ENCODE data around the gene CST11. TPM values are rescaled to one million over a fixed set of nuclear protein-coding genes. Genes with fewer than 3 reads are reported as not detected.
"Not testable (repeated sequence)": the region's sequence is repeated elsewhere in the genome, so short reads cannot be mapped to it uniquely, and the experiment has no call there.

Gene CST11
- total and polyA plus RNA-seq, 2 experiments from 2014 or later: not detected

DNA sequence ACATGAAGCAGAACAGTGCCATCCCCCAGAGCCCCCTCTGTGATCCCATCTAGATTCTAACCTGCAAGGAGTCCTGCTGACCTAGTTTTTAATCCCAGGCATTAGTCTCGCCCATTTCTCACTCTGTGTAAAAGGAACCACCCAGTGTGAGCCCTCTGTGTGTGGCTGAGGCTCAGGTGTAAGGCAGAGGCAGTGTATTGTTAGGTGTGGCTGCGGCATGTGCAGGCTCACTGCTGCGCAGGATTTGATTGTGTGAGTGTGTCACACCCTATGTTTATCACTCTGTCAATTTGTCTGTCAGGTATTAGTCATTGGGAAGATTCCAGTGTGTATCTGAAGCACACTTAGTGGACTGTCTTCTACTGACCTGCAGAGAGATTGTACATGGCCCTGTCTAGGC lies 24.5 kb upstream of the CST11 start:
- TF ChIP-seq, protein P1, sequence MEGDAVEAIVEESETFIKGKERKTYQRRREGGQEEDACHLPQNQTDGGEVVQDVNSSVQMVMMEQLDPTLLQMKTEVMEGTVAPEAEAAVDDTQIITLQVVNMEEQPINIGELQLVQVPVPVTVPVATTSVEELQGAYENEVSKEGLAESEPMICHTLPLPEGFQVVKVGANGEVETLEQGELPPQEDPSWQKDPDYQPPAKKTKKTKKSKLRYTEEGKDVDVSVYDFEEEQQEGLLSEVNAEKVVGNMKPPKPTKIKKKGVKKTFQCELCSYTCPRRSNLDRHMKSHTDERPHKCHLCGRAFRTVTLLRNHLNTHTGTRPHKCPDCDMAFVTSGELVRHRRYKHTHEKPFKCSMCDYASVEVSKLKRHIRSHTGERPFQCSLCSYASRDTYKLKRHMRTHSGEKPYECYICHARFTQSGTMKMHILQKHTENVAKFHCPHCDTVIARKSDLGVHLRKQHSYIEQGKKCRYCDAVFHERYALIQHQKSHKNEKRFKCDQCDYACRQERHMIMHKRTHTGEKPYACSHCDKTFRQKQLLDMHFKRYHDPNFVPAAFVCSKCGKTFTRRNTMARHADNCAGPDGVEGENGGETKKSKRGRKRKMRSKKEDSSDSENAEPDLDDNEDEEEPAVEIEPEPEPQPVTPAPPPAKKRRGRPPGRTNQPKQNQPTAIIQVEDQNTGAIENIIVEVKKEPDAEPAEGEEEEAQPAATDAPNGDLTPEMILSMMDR (IDR thresholded peaks at IDR 0.05; ENCODE audit: low read depth, low read length): no peak
- Histone ChIP-seq H3K9me3 (ENCODE audit: low read depth) (no peaks in the 10 kb centered on the region), H3K4me1 (ENCODE audit: low read depth) (no peaks in the 10 kb centered on the region)

GRCh38 chr20:23476015-23476754 lies 23.5 kb upstream of the CST11 start:
- H3K27me3 ChIP-seq: no peaks in the 10 kb centered on the region

More for the DNA sequence above, 24.5 kb upstream of the CST11 start:
- no peak overlapping the region for H3K4me3 ChIP-seq
- no peak overlapping the region for H3K27ac ChIP-seq
- H3K27me3 ChIP-seq: no peaks in the 10 kb centered on the region
- H3K36me3 ChIP-seq: no peaks in the 10 kb centered on the region
- no peak for DNase-seq (ENCODE audit: low read depth in 1 of 2, low spot score in 1 of 2)

GRCh38 chr20:23475395-23475794 lies 22.7 kb upstream of the CST11 start:
- Histone ChIP-seq H3K36me3 (no peaks in the 10 kb centered on the region), H3K9me3 (ENCODE audit: low read depth) (no peaks in the 10 kb centered on the region), H3K27me3 (no peaks in the 10 kb centered on the region), H3K4me1 (ENCODE audit: low read depth) (no peaks in the 10 kb centered on the region), H3K4me3 (no peak overlapping the region), H3K27ac (no peak overlapping the region)
- DNase-seq (ENCODE audit: low read depth in 1 of 2, low spot score in 1 of 2): no peak
- TF ChIP-seq, protein P1 (IDR thresholded peaks at IDR 0.05; ENCODE audit: low read depth, low read length): no peak

More at GRCh38 chr20:23476015-23476754, 23.5 kb upstream of the CST11 start:
- no peaks in the 10 kb centered on the region for H3K4me1 ChIP-seq (ENCODE audit: low read depth)
- no peak overlapping the region for H3K27ac ChIP-seq
- TF ChIP-seq, protein P1 (IDR thresholded peaks at IDR 0.05; ENCODE audit: low read depth, low read length): no peak
- H3K4me3 ChIP-seq: no peak overlapping the region
- no peaks in the 10 kb centered on the region for H3K9me3 ChIP-seq (ENCODE audit: low read depth)
- no peaks in the 10 kb centered on the region for H3K36me3 ChIP-seq
- DNase-seq (ENCODE audit: low read depth in 1 of 2, low spot score in 1 of 2): no peak

- H3K4me3 ChIP-seq; DNase-seq (ENCODE audit: low read depth in 1 of 2, low spot score in 1 of 2); H3K36me3 ChIP-seq; H3K4me1 ChIP-seq (ENCODE audit: low read depth); H3K27me3 ChIP-seq; H3K9me3 ChIP-seq (ENCODE audit: low read depth); H3K27ac ChIP-seq: not testable (repeated sequence)
These were observed 20.6 kb upstream of the CST11 start for GRCh38 chr20:23473293-23473692.

- not testable (repeated sequence) for H3K4me1 ChIP-seq (ENCODE audit: low read depth); DNase-seq (ENCODE audit: low read depth in 1 of 2, low spot score in 1 of 2); H3K4me3 ChIP-seq; H3K27ac ChIP-seq; H3K9me3 ChIP-seq (ENCODE audit: low read depth); H3K27me3 ChIP-seq; H3K36me3 ChIP-seq
These were observed 19.6 kb upstream of the CST11 start for GRCh38 chr20:23472306-23472705.

DNA sequence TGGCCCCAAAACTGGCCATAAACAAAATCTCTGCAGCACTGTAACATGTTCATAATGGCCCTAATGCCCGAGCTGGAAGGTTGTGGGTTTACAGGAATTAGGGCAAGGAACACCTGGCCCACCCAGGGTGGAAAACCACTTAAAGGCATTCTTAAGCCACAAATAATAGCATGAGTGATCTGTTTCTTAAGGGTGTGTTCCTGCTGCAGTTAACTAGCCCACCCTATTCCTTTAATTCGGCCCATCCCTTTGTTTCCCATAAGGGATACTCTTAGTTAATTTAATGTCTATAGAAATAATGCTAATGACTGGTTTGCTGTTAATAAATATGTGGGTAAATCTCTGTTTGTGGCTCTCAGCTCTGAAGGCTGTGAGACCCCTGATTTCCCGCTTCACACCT lies 14.3 kb upstream of the CST11 start:
- not testable (repeated sequence) for H3K9me3 ChIP-seq (ENCODE audit: low read depth); H3K27ac ChIP-seq; H3K36me3 ChIP-seq; H3K27me3 ChIP-seq; H3K4me3 ChIP-seq; H3K4me1 ChIP-seq (ENCODE audit: low read depth); DNase-seq (ENCODE audit: low read depth in 1 of 2, low spot score in 1 of 2)

- Histone ChIP-seq H3K4me1 (ENCODE audit: low read depth) (no peaks in the 10 kb centered on the region), H3K9me3 (ENCODE audit: low read depth) (no peaks in the 10 kb centered on the region), H3K27me3 (no peaks in the 10 kb centered on the region), H3K27ac (no peak overlapping the region), H3K4me3 (no peak overlapping the region), H3K36me3 (no peaks in the 10 kb centered on the region)
- no peak for DNase-seq (ENCODE audit: low read depth in 1 of 2, low spot score in 1 of 2)
- TF ChIP-seq, protein P1 (IDR thresholded peaks at IDR 0.05; ENCODE audit: low read depth, low read length): no peak
These were observed 8.5 kb upstream of the CST11 start for GRCh38 chr20:23461180-23461579.
